CD4-positive, alpha-beta T cell treated with Interferon alpha-2 for 1 hour (primary cell): ENCODE data around the gene RBKS.

Experiments
- DNase-seq, 2 donors: peaks; one replicate each; pipeline ENCODE4 v3.0.0-alpha.2; 2020 to 2022

The RBKS gene

DNA sequence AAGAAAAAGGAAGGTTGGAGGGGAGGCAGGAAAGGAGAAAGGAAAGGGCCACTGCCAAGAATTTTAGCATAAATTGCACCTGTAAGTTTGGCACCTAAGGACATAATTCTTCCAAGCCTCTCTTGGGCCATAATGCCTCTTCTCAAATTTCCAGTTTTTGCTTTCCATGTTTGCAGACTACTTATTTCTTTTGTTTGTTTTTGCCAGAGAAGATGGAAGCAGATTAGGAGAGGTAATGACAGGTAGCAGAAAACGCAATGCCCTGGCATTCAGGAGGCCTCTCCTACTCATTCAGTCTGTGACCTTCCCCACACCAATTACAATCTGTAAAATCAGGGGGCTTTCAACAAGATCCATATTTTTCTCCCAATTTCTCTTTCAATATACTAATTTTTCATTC lies 61.9 kb downstream of the RBKS start:
- no peak for DNase-seq

DNA sequence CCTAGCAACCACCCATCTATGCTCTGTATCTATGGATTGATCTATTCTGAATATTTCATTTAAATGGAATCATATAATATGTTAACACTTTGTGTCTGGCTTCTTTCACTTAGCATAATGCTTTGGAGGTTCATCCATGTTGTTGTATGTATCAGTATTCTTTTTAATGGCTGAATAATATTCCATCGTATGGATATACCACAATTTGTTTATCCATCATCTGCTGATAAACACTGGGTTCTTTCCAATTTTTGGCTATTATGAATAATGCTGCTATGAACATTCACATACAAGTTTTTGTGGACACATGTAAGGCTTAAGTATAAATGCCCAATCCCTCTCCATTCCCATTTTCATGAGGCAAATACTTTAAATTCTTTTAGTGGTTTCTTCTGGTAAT lies 65.8 kb downstream of the RBKS start:
- DNase-seq = no peak

DNA sequence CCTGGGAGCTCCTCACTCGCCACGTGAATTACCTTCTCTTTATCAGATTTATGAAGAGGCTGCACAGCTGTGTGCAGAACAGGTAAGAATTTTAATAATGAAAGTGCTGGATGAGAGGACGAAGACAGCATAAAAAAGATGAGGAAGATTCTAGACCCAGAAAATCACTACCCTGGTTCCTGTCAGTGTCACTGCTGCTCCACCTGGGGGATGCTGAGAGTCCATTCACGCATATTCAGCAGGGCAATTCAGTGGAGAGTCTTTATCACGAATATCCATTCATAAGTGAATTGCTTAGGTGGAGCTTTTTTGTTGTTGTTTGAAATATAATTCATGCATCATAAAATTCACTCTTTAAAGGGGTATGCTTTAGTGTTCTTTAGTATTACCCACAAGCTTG lies 66.6 kb downstream of the RBKS start:
- no peak for DNase-seq

DNA sequence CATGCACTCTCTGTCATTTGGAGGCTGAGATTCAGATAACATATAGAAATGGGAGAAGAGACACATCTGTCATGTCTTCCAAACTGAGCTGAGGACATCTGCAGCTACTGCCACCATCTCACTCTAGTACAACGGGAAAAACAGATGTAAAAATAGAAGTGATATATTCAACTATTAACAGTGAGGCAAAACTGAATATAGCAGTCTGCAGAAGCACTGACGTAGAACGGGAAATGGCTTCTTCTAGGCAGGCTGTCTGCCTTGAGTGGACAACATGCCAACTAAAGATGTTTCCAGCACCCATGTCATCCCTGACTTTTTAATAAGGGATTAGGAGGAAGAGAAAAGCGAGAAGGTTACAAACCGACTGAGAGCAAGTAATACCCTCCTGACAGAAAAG lies 67.1 kb downstream of the RBKS start:
- DNase-seq = no peak

DNA sequence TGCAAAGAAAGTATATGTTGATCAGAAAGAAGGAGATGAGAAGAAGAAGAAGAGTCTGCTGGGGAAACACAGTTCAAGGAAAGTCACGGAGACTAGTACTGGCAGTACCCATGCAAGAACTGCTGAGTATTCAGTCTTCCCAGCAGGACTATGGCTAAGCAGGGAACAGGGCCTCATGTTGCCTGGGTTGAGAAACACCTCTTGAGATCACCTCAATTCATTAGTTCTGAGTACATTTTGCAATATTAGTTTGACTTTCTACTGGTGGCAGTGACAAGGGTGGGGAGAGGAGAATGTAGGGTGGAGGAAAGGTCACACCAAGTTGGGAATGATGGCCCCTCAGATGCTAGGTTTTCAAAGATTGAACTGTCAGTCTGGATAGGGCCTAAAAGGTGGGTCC lies 68.1 kb downstream of the RBKS start:
- no peak for DNase-seq

DNA sequence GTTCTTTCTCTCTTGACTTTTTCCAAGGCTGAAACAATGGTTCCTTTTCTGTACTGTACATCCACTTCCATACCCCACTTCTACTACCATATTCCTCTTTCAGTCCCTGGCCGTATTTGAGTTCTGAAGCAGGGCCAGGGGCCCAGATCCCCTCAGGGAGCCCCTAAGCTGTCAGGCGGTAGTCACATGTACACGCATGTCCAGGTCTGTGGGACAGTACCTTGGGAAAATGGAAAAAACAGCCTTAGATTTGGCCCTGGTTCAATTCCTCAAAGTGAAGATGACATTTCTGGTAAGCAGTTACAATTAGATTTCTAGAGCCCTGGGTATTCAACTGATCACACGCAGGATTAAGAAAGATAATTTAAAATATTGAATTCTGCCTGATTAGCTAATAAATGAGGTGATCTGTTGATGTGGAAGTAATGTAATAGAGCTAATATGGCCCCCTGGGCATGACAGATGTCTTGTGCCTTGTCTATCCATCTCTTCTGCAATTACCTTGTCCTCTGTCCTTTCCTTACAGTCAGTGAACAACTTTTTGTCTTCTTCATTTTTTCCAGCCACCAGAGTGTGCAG lies 74.2 kb downstream of the RBKS start:
- DNase-seq = no peak

DNA sequence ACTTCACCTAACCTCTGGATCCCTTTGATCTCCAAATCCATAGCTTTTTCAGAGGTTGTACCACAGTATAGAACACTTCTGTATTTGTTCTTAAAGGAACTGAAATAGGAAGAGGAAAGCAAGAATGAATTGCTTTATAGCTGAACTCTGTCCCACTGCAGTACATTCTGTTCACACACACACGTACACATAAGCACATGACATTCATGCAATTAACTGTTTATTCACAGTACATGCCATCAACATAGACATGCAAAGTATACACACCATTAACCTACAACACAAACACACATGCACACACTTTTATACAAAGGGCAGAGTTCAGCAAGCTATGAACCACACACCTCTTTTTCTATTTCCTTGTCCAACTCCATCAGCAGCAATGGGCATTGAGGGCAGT lies 75.4 kb downstream of the RBKS start:
- DNase-seq = no peak

DNA sequence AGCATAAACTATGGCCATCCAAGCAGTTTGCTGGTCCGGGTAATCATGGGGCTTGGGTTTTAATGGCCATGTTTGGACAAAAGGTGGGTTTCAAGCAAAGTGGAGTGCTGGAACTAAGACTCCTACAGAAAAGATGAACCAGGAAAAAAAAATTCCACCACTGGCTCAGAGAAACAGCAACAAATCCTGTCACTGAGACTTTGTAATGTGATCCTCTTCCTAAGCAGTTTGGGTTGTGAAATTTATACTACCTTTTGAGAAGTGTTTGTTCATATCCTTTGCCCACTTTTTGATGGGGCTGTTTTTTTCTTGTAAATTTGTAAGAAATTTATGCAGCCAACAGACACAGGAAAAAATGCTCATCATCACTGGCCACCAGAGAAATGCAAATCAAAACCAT lies 78.4 kb downstream of the RBKS start:
- no peak for DNase-seq

DNA sequence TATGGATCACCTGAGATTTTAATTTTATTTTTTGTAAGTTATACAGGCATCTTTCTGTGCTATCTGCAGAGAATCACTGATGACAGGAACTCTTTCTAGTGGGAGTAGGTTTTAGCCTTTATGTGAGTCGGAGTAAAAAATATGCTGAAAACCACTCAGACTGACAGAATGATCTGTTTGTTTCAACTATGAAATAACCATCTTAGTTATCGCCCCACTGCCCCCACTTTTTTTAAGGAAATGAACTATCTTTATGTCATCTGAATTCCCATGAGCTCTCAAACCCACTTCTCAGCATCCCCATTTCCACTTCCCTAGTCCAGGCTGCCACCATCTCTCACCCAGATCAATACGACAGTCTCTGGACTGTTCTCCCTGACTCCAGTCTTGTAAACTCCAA lies 79.7 kb downstream of the RBKS start:
- DNase-seq = no peak

DNA sequence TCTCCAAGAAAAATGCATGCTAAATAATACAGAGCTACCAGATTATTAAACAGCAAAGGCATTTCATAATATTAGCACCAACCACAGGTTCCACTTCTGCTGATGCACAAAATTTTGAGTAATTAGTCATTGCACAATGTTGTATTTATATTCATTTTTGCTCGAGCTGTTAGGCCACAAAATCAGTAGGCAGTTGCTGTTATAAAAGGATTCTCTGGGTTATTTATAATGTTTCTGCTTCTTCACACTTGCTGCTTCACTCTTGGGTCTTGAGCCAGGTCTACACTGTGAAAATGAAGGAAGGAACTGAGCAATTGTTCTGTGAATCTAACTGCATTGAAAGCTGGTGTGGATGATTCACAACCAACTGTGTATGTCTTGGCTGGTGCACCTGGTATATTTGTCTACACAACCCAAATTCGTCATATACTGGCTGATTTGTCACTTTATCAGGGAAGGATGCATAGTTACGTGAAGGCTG lies 80.4 kb downstream of the RBKS start:
- DNase-seq = no peak

DNA sequence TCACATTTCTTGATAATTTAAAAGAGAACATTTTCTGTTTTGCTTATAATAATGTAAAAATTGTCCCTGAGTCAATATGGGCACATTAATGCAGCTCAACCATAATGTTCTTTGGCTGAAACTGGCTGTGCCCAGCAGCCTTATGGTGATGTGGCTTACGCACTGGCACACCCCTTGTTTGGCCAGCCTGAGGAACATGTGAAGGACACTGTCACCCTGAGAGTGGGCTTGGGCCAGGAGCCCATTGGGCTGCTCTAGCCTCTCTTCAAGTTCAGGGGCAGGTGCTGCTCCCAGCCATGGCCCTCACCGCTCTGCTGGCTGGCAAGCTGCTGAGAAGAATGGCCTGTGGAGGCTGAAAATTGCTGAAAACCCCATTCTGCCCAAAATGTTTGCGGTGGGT lies 81.2 kb downstream of the RBKS start:
- DNase-seq = no peak

DNA sequence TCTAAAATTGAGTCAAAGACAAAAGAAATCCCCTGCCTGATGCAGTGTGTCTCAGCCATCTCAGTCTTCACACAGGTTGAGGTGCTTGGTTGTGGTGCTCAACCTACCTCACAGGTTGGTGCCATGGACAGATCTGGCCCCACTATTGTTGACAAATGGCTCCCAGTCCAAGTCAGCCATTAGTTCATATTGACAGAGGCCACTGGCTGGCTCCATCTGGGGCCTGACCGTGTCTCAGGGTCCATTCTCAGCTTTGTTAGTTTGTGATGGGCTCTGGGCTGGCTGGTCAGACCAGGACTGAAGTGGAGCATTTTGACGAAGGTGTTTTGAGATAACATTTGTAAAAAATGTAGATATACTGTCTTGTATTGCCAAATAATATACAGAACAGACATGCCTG lies 81.8 kb downstream of the RBKS start:
- no peak for DNase-seq

DNA sequence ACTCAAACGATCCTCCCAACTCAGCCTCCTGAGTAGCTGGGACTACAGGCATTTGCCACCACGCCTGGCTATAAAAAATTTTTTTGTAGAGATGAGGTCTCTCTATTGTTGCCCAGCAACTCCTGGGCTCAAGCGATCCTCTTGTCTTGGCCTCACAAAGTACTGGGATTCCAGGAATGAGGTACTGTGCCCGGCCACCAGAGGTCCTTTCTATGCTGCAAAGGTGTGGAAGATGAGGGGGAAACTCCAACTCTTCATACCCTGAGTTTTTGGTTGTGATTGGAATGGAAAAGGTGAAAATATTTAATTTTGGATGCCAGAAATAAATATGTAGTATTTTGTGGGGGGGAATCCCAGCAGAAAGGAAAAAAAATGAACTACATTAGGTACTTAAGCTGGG lies 82.7 kb downstream of the RBKS start:
- peak in 1 of 2 donors; percentile 12 for DNase-seq

DNA sequence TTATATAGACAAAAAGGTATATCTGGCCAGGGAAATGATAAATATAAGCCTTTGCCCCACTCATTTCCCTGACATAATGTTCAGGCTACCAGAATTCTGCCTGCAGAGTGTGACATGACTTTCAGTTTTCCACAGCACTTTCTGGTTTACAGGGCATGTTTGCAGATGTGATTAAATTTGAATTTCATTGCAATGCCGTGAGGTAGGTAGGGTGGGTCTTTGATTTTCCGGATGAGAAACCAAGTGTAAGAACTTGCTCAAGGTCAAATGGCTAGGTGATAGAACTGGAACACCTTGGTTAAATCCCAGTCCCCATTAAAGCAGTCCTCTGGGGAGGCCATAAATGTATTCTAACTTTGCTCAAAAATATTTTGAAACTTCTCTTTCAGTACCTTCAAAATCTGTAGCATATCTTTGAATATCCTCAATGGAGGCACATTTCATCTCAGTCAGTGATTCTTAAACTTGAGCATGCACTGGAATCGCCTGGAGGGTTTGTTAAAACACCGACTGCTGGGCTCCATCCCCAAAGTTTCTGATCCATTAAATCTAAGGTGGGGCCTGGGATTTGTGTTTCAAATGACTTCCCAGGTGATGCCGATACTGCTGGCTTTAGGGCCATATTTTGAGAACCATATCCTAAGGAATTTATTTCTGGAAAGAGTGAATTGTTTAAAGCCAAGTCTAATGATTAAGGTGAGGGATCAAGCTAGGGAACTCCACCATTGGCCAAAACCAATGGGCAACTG lies 83.7 kb downstream of the RBKS start:
- DNase-seq = no peak

DNA sequence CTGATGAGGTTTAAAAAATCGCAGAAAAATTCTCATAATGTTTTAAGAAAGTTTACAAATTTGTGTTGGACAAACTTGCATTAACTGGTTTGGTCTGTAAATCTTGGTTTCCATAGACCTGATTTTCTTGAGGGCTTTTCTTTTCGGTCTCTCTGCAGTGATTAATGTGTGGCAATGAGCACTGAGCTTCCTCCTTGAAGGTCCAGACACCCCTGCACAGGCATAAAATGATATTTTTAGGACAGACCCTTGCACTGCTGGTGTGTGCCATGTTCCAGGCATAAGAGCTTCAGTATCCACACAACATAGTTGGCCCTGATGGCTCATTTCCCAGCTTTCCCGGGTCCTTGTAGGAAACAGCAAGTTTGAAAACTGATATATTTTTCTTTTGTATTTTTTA lies 85.0 kb downstream of the RBKS start:
- no peak for DNase-seq

DNA sequence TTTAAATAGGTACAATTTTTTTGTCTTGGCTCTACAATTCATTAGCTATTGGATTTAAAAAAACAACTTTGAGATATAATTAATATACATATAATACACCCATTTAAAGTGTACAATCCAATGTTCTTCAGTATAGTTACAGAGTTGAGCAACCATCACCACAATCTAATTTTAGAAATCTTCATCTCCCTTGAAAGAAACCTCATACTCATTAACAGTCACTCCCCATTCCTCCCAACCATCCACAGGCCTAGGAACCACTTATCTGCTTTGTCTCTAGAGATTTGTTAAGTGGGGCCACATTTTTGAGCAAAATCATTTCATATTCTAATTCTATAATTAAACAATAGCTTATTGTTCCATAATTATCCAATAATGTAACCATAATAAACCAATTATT lies 86.0 kb downstream of the RBKS start:
- DNase-seq = no peak

DNA sequence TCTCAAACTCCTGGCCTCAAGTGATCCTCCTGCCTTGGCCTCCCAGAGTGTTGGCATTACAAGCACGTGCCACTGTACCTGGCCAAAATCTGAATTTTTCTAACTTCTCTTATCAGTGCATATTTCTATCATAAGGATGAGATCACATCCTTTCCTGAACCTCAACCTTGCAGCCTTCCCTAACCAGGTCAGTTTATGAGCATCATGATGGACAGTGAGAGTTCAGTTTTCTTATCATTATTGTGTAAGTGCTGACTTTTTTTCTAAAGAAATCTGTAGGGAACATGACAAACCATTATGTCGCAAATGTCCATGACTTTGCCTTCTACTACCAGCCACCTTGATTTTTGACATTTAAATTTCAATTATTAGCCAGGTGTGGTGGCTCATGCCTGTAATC lies 87.1 kb downstream of the RBKS start:
- no peak for DNase-seq

DNA sequence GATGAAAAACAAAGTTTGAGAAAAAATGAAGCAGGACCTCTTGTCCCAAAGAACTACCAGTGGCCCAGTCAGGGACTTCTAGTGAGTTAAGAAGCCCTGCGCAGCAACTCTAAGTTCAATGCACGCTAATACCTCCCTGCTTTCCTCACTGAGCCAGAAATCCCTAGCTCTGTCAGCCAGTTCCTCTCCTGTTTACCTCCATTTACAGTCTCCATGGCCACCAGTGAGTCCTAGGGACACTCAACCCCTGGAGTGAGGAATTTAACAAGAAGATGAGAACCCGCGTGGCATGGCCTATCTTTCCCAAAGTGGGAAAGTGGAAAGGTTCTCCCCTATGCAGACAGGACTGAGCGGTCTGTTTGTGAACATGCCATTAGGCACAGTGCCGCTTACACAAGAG lies 87.6 kb downstream of the RBKS start:
- DNase-seq = no peak

DNA sequence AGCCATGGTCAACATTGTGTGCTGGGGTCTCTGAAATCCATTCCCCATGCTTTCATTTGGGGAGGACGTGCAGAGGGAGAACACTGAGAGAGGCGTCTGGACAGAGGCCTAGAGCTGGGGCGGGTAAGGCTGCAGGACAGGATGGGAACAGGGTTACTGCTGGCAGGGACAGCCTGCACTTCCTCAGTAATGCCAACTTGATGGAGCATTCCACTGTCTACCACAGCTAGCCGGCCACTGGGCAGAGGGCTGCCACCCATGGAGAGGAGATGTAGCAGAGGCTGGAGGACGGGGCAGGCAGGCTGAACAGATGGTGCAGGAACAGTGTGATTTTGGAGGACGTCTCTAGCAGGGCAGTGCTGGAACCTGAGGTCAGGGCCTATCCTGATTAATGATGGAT lies 89.3 kb downstream of the RBKS start:
- no peak for DNase-seq

DNA sequence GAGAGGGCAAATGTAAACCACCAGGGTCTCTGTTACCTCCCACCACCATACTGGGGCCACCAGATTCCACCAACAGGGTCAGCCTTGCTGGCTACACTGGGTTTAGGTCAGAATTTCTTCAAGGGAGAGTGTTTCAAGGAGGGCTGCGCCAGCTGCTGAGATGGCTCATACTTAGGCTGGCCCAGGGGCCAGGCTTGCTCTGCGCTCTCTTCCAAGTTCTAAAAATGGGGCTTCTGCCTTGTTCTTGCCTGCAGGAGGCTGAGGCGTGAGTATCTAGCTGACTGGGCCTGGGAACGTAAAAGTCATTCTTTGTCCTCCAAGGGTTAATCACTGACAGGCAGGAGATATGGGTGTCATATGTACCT lies 90.6 kb downstream of the RBKS start:
- DNase-seq = no peak

DNA sequence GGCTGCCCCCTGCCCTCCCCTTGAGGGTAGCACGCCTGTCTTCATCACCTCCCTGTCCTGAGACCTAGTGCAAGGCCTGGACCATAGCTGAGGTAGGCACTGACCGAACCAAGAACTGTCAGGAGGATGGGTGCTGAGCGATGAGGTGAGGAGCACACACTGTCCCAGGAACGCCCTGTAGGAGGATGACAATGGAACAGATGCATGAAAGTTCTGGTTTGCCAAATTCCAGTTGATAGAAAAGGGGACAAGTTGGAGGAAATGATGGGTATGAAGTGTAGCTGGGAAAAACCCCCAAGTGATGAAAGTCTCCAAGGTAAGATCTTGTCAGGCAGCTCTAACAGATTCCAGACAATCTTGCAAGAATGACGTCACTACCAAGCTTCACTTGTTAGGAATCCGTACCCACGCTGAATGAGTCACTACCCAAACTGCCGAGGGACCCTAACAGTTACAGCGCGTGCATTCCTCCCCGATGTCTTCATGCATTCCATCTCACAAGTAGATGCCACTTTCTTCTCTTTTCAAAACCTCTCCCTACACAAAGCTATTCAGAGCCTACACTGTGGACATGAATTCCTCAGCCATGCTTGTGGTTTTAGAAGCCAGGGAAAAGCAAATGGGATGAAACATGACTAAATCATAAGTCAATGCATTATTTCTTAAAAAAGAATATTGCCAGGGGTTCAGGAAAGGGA lies 91.1 kb downstream of the RBKS start:
- no peak for DNase-seq

DNA sequence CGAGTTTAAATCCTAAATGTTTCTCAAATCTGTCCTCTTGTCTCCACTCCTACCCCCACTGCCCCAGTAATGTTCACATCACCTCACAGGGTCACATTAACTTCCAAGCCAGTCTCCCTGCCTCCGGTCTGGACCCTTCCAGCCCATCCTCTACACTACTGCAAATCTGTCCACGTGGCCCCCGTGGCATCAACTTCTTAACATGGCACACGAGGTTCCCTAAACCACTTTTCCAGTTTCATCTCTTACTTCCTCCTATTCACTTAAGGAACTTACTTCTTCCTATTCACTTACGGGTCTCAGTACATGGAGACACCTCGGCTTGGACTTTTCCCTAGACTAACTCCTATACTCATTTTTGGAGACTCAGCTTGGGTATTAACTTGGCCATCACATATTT lies 91.7 kb downstream of the RBKS start:
- no peak for DNase-seq

DNA sequence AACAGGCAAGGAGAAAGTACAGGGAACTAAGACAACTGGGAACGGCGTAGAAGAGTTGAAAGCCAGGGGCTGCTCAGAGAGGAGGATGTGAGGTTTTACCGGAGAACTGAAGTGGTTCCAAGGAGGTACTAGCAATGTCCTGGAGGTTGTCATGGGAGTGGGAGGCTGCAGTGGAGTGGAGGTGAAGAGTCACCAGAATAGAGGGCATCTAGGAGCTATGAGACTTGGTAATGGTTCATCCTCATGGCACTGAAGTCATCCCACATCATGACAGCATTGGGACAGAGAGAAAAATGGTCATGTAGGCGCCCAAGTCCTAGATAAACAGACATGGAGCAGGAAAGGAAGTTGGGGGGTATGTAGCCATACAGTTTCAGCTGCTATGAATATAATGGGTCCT lies 92.3 kb downstream of the RBKS start:
- no peak for DNase-seq
